Measurements from ENCODE around the gene CD80.

DNA sequence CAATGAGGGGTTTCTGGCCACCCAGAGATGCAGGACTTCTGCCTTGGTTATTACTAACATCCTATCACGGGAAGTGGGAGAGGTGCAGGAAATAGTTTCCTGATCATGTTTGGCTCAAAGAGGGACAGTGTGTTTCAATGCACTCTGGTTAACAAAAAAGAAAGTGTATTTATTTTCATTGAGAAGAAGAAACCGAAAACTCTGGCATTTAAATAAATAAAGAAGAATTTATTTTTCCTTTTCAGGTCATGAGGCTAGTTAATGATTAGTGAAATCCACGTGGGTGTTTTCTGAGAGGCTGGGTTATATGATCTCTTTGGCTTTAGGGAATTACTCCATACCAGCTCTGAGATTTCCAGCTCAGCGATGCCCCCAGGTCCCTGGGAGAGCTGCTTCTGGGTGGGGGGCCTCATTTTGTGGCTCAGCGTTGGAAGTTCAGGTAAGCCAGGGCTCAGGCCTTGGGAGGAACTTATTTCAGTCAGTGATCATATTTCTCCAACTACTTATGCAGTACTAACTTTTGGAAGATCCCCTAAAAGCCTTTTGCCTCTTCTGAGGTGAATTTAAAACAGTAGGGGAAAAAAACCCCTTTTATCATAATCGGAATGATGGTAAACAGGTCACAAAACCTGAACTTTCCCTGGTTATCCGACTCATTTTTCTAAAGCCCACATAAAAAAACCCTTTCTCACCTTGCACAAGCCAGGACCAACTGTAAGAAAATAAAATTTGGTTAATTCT, 38.3 kb upstream of the CD80 start, which contains the start of gene PLA1A:
- TF ChIP-seq CTCF (IDR thresholded peaks at IDR 0.05; ENCODE audit: low read length) (no peak), EZH2 (IDR thresholded peaks at IDR 0.05; ENCODE audit: borderline replicate concordance, low read length) (no peak)

Measured in OCI-LY1 (cell line).